Stimulated activated CD4-positive, alpha-beta T cell treated with anti-CD3 and anti-CD28 coated beads, Interleukin-15, amount 100 ng/mL, for 24 hours (primary cell): ENCODE data around the gene NRG2.
A peak's percentile ranks its signal among the peaks of the same experiment; 100 is the strongest.

Experiments
- DNase-seq: peaks from one replicate; pipeline ENCODE4 v3.0.0-alpha.2; 2020

Gene NRG2

GRCh38 chr5:140042643-140043507, at the start of gene NRG2:
Gene NRG2 (minus strand): TSS chr5:140043299.
- DNase-seq: peak; percentile 56

- no peak for DNase-seq
Observed at GRCh38 chr5:140090251-140090650, 47.2 kb upstream of the NRG2 start.

- DNase-seq: no peak
Observed at GRCh38 chr5:140084541-140084940, 41.4 kb upstream of the NRG2 start.

- DNase-seq: no peak
Observed at GRCh38 chr5:140083650-140084049, 40.6 kb upstream of the NRG2 start.

- no peak for DNase-seq
Observed at GRCh38 chr5:140083120-140083519, 40.0 kb upstream of the NRG2 start.

GRCh38 chr5:140076788-140077187, 33.7 kb upstream of the NRG2 start:
- DNase-seq: no peak

- DNase-seq: no peak
Observed at GRCh38 chr5:140076142-140076541, 33.0 kb upstream of the NRG2 start.

- DNase-seq: no peak
Observed at GRCh38 chr5:140075371-140075770, 32.3 kb upstream of the NRG2 start.

GRCh38 chr5:140073296-140073695, 30.2 kb upstream of the NRG2 start:
- DNase-seq: no peak

- DNase-seq: no peak
Observed at GRCh38 chr5:140072812-140073211, 29.7 kb upstream of the NRG2 start.

- DNase-seq: no peak
Observed at GRCh38 chr5:140060816-140061215, 17.7 kb upstream of the NRG2 start.

- DNase-seq: no peak
Observed at GRCh38 chr5:140058212-140058932, 15.3 kb upstream of the NRG2 start.

- DNase-seq: no peak
Observed at GRCh38 chr5:140056880-140057279, 13.8 kb upstream of the NRG2 start.

GRCh38 chr5:140055152-140055551, 12.1 kb upstream of the NRG2 start:
- DNase-seq: no peak

GRCh38 chr5:140054086-140054689, 11.1 kb upstream of the NRG2 start:
- DNase-seq: no peak

GRCh38 chr5:140051950-140052349, 8.9 kb upstream of the NRG2 start:
- DNase-seq: no peak

- no peak for DNase-seq
Observed at GRCh38 chr5:140049713-140050112, 6.6 kb upstream of the NRG2 start.

- DNase-seq: no peak
Observed at GRCh38 chr5:140049205-140049604, 6.1 kb upstream of the NRG2 start.

- DNase-seq: no peak
Observed at GRCh38 chr5:140044041-140044440, 942 bp upstream of the NRG2 start.

- DNase-seq: peak; percentile 30
Observed at GRCh38 chr5:140043508-140043872, 391 bp upstream of the NRG2 start.

GRCh38 chr5:140042393-140042642, 781 bp downstream of the NRG2 start:
- DNase-seq: peak; percentile 1

- peak; percentile 12 for DNase-seq
Observed at GRCh38 chr5:140041492-140042392, 1.4 kb downstream of the NRG2 start.

GRCh38 chr5:140041099-140041491, 2.0 kb downstream of the NRG2 start:
- DNase-seq: no peak
